PC-9 (cell line): ENCODE measurements around the gene RBM33. TPM values are rescaled to one million over a fixed set of nuclear protein-coding genes. Genes with fewer than 3 reads are reported as not detected.

Experiments
- BruUV-seq: library from RNA; stranded (reverse); fragments of 400-500 nt; replicated peaks from 2 replicates; lab custom pipeline; 2021; lab: Mats Ljungman, UMichigan
- CTCF ChIA-PET: fragments of 300-600 bp; sonication (Branson Sonifier 250); formaldehyde crosslinking; loops from one replicate; lab custom pipeline; 2022; ENCODE audit warnings: antibody characterized with exemption; lab: Charles Lee
- POLR2A ChIA-PET: fragments of 300-600 bp; sonication (Branson Sonifier 250); formaldehyde crosslinking; loops from one replicate; lab custom pipeline; 2022; ENCODE audit warnings: antibody characterized with exemption; ENCODE audit not compliant: unreplicated experiment; lab: Charles Lee
- DNase-seq, 2 experiments: peaks; one replicate each; pipeline versions ENCODE4 v3.0.0 to v3.0.0-alpha.2; 2015 to 2022; ENCODE audit warnings: mixed read lengths in 1 of 2
- H2AFZ ChIP-seq: fragments of 200-600 bp; sonication (generic); 2 replicates; pipeline ENCODE4 v1.8.1; 2017; ENCODE audit warnings: antibody characterized with exemption
- H3F3A ChIP-seq: fragments of 200-600 bp; sonication (generic); 2 replicates; pipeline ENCODE4 v1.8.1; 2017; ENCODE audit warnings: antibody characterized with exemption, mild to moderate bottlenecking, low read depth; ENCODE audit not compliant: insufficient read depth
- H3K27ac ChIP-seq: fragments of 200-600 bp; sonication (generic); 2 replicates; pipeline ENCODE4 v1.6.1; 2016; ENCODE audit warnings: mixed run types
- H3K27me3 ChIP-seq: fragments of 200-600 bp; sonication (generic); 2 replicates; pipeline ENCODE4 v1.6.1; 2016; ENCODE audit warnings: low read depth, mixed run types; ENCODE audit not compliant: insufficient read depth
- H3K36me3 ChIP-seq: fragments of 200-600 bp; sonication (generic); 2 replicates; pipeline ENCODE4 v1.6.1; 2016; ENCODE audit warnings: low read depth, mixed run types
- H3K4me1 ChIP-seq: fragments of 200-600 bp; sonication (generic); replicated peaks from 2 replicates; pipeline ENCODE4 v1.6.1; 2016; ENCODE audit warnings: mixed run types; ENCODE audit not compliant: insufficient read depth
- H3K4me2 ChIP-seq: fragments of 200-600 bp; sonication (generic); 2 replicates; pipeline ENCODE4 v1.6.1; 2017; ENCODE audit warnings: mixed run types
- H3K4me3 ChIP-seq: fragments of 200-600 bp; sonication (generic); 2 replicates; pipeline ENCODE4 v1.6.1; 2016; ENCODE audit warnings: mixed run types
- H3K79me2 ChIP-seq: fragments of 200-600 bp; sonication (generic); 2 replicates; pipeline ENCODE4 v1.6.1; 2017; ENCODE audit warnings: low read depth, mixed run types
- H3K9me2 ChIP-seq: fragments of 200-600 bp; sonication (generic); 2 replicates; pipeline ENCODE4 v1.8.1; 2017; ENCODE audit warnings: mild to moderate bottlenecking; ENCODE audit not compliant: insufficient read depth
- H3K9me3 ChIP-seq: fragments of 200-600 bp; sonication (generic); 2 replicates; pipeline ENCODE4 v1.8.1; 2016; ENCODE audit warnings: low read depth; ENCODE audit not compliant: insufficient read depth
- H4K20me1 ChIP-seq: fragments of 200-600 bp; sonication (generic); 2 replicates; pipeline ENCODE4 v1.8.1; 2017; ENCODE audit not compliant: insufficient read depth
- CTCF ChIP-seq: fragments of 200-600 bp; sonication (generic); conservative IDR thresholded peaks from 2 replicates; pipeline ENCODE4 v1.6.1; 2017; ENCODE audit warnings: mixed run types, antibody characterized with exemption, mild to moderate bottlenecking, moderate library complexity
- EZH2 ChIP-seq: fragments of 200-600 bp; sonication (generic); IDR thresholded peaks from 2 replicates; pipeline ENCODE4 v1.8.0; 2017; ENCODE audit warnings: antibody characterized with exemption, low read depth
- intact Hi-C: fragments of 100-400 bp; cut with micrococcal nuclease; formaldehyde crosslinking; loops from one replicate; pipeline ENCODE4 v1.10.0; 2022; ENCODE audit not compliant: unreplicated experiment
- total RNA-seq: library from RNA; stranded (reverse); gene quantifications from 2 replicates; pipeline ENCODE4 v1.2.3, GENCODE V29; 2021

RBM33 gene
- total RNA-seq, 1 experiment from 2014 or later: 85.7 TPM

DNA sequence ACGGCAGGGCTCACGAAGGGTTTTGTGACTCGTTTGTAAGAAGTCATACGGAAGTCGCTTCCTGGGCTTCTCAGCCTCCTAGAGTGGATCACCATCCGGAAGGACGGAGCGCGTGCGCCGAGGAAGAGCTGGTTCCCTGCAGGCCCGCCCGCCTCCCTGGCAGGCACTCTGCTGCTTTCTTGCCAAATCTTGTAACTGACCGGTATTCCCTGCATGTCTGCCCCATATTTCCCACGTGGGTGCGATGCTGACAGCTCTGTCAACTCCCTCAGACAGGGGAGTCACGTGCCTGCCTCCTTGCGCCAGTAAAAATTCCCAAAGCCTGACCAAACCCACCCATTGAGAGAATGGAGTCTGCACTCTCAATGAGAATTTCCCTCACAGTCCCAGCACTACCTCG, 155.1 kb downstream of the RBM33 start:
- H3K36me3 ChIP-seq: no peaks in the 10 kb centered on the region
- no peak overlapping the region for H2AFZ ChIP-seq
- POLR2A ChIA-PET: no interaction called here

GRCh38 chr7:155800301-155800700, 155.8 kb downstream of the RBM33 start:
- no peak overlapping the region for H3K27ac ChIP-seq
- no peak overlapping the region for H2AFZ ChIP-seq
- H3K27me3 ChIP-seq: peaks cover 42% of the 10 kb centered on the region; the same call in 1 of the 2 replicates
- no TSS peak for BruUV-seq
- H3K9me3 ChIP-seq: no peaks in the 10 kb centered on the region
- no peaks in the 10 kb centered on the region for H3K79me2 ChIP-seq
- no peaks in the 10 kb centered on the region for H3K4me1 ChIP-seq
- ChIA-PET POLR2A (no interaction called here), CTCF (no interaction called here)
- H3K4me2 ChIP-seq: no peak overlapping the region
- intact Hi-C loops: loop anchor here (10.0 kb wide), 2 partner anchors 844 to 1334 kb away; partner anchors contain the start of genes RNF32 and UBE3C
- H3K4me3 ChIP-seq: no peak overlapping the region
- no peaks in the 10 kb centered on the region for H3F3A ChIP-seq
- TF ChIP-seq EZH2 (no peak), CTCF (no peak)
- no peaks in the 10 kb centered on the region for H3K9me2 ChIP-seq
- DNase-seq: no peak
- H3K36me3 ChIP-seq: no peaks in the 10 kb centered on the region
- H4K20me1 ChIP-seq: no peaks in the 10 kb centered on the region

More for the DNA sequence above, 155.1 kb downstream of the RBM33 start:
- H3F3A ChIP-seq: no peaks in the 10 kb centered on the region
- no peaks in the 10 kb centered on the region for H3K79me2 ChIP-seq
- no peaks in the 10 kb centered on the region for H3K4me1 ChIP-seq
- CTCF ChIA-PET: no interaction called here
- BruUV-seq: no TSS peak
- no peaks in the 10 kb centered on the region for H3K9me2 ChIP-seq
- intact Hi-C loops: loop anchor here (5.0 kb wide), 1 partner anchor 1428 kb away; no protein-coding TSS in a partner anchor
- H3K4me2 ChIP-seq: no peak overlapping the region
- H4K20me1 ChIP-seq: no peaks in the 10 kb centered on the region
- no peak overlapping the region for H3K4me3 ChIP-seq
- no peak for DNase-seq
- no peak overlapping the region for H3K27ac ChIP-seq
- H3K9me3 ChIP-seq: no peaks in the 10 kb centered on the region
- peaks cover 39% of the 10 kb centered on the region; the same call in 1 of the 2 replicates for H3K27me3 ChIP-seq
- no peak for TF ChIP-seq CTCF
- TF ChIP-seq EZH2: no peak

DNA sequence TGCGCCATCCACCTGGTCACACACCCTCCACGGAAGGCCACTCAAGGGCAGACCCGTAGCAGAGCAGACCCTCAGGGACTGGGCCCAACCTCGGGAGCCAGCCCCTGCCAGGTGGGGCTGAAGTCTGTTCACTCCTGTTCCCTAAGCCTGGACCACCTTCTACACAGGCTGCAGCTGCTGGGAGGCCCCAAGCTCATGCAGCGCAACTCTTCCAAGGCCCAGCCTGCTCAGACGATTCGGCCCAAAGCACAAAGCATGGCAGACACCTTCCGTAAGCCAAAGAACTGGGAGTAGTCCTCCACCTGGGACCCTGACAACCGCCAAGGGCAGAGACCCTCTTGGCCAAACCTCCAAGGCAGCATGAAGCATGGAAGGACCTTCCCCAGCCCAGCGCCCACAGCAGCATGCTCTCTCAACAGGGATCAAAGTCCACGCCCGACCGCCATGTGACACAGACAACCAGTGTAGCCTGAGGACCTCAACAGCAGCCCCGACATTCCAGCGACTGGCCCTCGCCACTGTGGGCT, 156.3 kb downstream of the RBM33 start:
- peaks cover 37% of the 10 kb centered on the region; the same call in 1 of the 2 replicates for H3K27me3 ChIP-seq

More for the DNA sequence above, 156.3 kb downstream of the RBM33 start:
- Histone ChIP-seq H3K27ac (no peak overlapping the region), H3K36me3 (no peaks in the 10 kb centered on the region), H3K9me2 (no peaks in the 10 kb centered on the region), H3K4me1 (no peaks in the 10 kb centered on the region), H3K79me2 (no peaks in the 10 kb centered on the region), H2AFZ (no peak overlapping the region), H3K4me3 (no peak overlapping the region), H3F3A (no peaks in the 10 kb centered on the region), H3K4me2 (no peak overlapping the region), H4K20me1 (no peaks in the 10 kb centered on the region), H3K9me3 (no peaks in the 10 kb centered on the region)
- ChIA-PET POLR2A (no interaction called here), CTCF (no interaction called here)
- TF ChIP-seq CTCF (no peak), EZH2 (no peak)
- intact Hi-C loops: loop anchor here (10.0 kb wide), 2 partner anchors 844 to 1334 kb away; partner anchors contain the start of genes RNF32 and UBE3C
- no peak for DNase-seq
- BruUV-seq: no TSS peak
